Caco-2 (cell line): ENCODE measurements around the gene RNF41. TPM values are rescaled to one million over a fixed set of nuclear protein-coding genes. Genes with fewer than 3 reads are reported as not detected.

Experiments used
- BruUV-seq: library from RNA; stranded (reverse); fragments of 400-500 nt; replicated peaks from 2 replicates; lab custom pipeline; 2021; lab: Mats Ljungman, UMichigan
- CTCF ChIA-PET: fragments of 300-600 bp; sonication (Branson Sonifier 250); formaldehyde crosslinking; loops from one replicate; lab custom pipeline; 2022; ENCODE audit warnings: antibody characterized with exemption; lab: Charles Lee
- POLR2A ChIA-PET: fragments of 300-600 bp; sonication (Branson Sonifier 250); formaldehyde crosslinking; loops from one replicate; lab custom pipeline; 2022; ENCODE audit warnings: antibody characterized with exemption; lab: Charles Lee
- DNase-seq, 2 experiments: peaks; one replicate each; pipeline versions ENCODE4 v3.0.0 to v3.0.0-alpha.2; 2020 to 2022
- H3K27me3 ChIP-seq: replicated peaks from 2 replicates; pipeline ENCODE4 v1.6.0; 2011; ENCODE audit warnings: low read length; ENCODE audit not compliant: control insufficient read depth, insufficient read depth
- H3K36me3 ChIP-seq: 2 replicates; pipeline ENCODE4 v1.5.1; 2011; ENCODE audit warnings: low read length; ENCODE audit not compliant: control insufficient read depth, insufficient read depth
- H3K4me1 ChIP-seq: fragments of 250-450 bp; sonication (Bioruptor Pico); 2 replicates; pipeline ENCODE4 v1.5.1; 2020; ENCODE audit warnings: mild to moderate bottlenecking
- H3K4me3 ChIP-seq: 2 replicates; pipeline ENCODE4 v1.5.1; 2011; ENCODE audit warnings: low read depth, mild to moderate bottlenecking, control low read depth, low read length
- H3K9me3 ChIP-seq: fragments of 250-450 bp; sonication (Bioruptor Pico); 2 replicates; pipeline ENCODE4 v1.5.1; 2020; ENCODE audit warnings: mild to moderate bottlenecking, moderate library complexity
- H3K27ac Mint-ChIP-seq: one replicate; pipeline ENCODE4 v1.8.0; 2022; ENCODE audit warnings: mixed read lengths; ENCODE audit not compliant: unreplicated experiment
- H3K27me3 Mint-ChIP-seq: one replicate; pipeline ENCODE4 v1.8.0; 2022; ENCODE audit warnings: mixed read lengths; ENCODE audit not compliant: insufficient read depth, unreplicated experiment
- H3K36me3 Mint-ChIP-seq: one replicate; pipeline ENCODE4 v1.8.0; 2022; ENCODE audit warnings: mild to moderate bottlenecking, mixed read lengths; ENCODE audit not compliant: insufficient read depth, unreplicated experiment
- H3K4me1 Mint-ChIP-seq: one replicate; pipeline ENCODE4 v1.8.0; 2022; ENCODE audit warnings: low read depth, mixed read lengths; ENCODE audit not compliant: unreplicated experiment
- H3K4me3 Mint-ChIP-seq: one replicate; pipeline ENCODE4 v1.8.0; 2022; ENCODE audit warnings: mild to moderate bottlenecking, moderate library complexity, mixed read lengths; ENCODE audit not compliant: unreplicated experiment
- H3K9me3 Mint-ChIP-seq: one replicate; pipeline ENCODE4 v1.8.0; 2022; ENCODE audit warnings: mixed read lengths; ENCODE audit not compliant: unreplicated experiment
- CTCF ChIP-seq, 2 experiments: fragments of 200-600 bp in 1 of 2; IDR thresholded peaks; 1 replicate in 1 of 2; 2 replicates in 1 of 2; pipeline versions ENCODE4 v1.5.1 to v1.8.0; 2011 to 2022; ENCODE audit warnings: antibody characterized with exemption in 1 of 2, control low read depth in 1 of 2, inconsistent platforms in 1 of 2, low read depth in 1 of 2, low read length in 1 of 2, mild to moderate bottlenecking in 1 of 2, moderate library complexity in 1 of 2; ENCODE audit not compliant: insufficient read depth in 1 of 2, severe bottlenecking in 1 of 2, unreplicated experiment in 1 of 2
- intact Hi-C: fragments of 100-400 bp; cut with micrococcal nuclease; formaldehyde crosslinking; loops from one replicate; pipeline ENCODE4 v1.10.0; 2022; ENCODE audit not compliant: unreplicated experiment
- total RNA-seq: library from RNA; stranded (reverse); gene quantifications from 2 replicates; pipeline ENCODE4 v1.2.3, GENCODE V29; 2022

Gene RNF41
- total RNA-seq, 1 experiment from 2014 or later: 53.4 TPM

- BruUV-seq: no TSS peak
- ChIA-PET CTCF (no interaction called here), POLR2A (no interaction called here)
- peaks cover 18% of the 10 kb centered on the region for H3K4me1 ChIP-seq
- no peaks in the 10 kb centered on the region for H3K9me3 ChIP-seq
- no peak overlapping the region for H3K4me3 ChIP-seq
- no peaks in the 10 kb centered on the region for H3K9me3 Mint-ChIP-seq
- H3K27me3 Mint-ChIP-seq: no peaks in the 10 kb centered on the region
- no peaks in the 10 kb centered on the region for H3K27me3 ChIP-seq
- no peak for DNase-seq
- no peak for TF ChIP-seq CTCF (IDR thresholded peaks at IDR 0.05; ENCODE audit: insufficient read depth in 1 of 2, low read depth in 1 of 2, low read length in 1 of 2, severe bottlenecking in 1 of 2, unreplicated experiment in 1 of 2)
- peaks cover 5% of the 10 kb centered on the region for H3K36me3 ChIP-seq
- H3K27ac Mint-ChIP-seq: no peak overlapping the region
- intact Hi-C loops: loop anchor here (2.0 to 5.0 kb wide), 2 partner anchors 25 to 33 kb away; partner anchors contain the start of genes NABP2, RNF41 and SLC39A5
- peaks cover 50% of the 10 kb centered on the region for H3K36me3 Mint-ChIP-seq
- peaks cover 13% of the 10 kb centered on the region for H3K4me1 Mint-ChIP-seq
- H3K4me3 Mint-ChIP-seq: no peak overlapping the region
Measured at GRCh38 chr12:56255671-56256070, 33.9 kb upstream of the RNF41 start.

GRCh38 chr12:56253091-56253490, 31.4 kb upstream of the RNF41 start:
- CTCF ChIA-PET: interaction anchor here (0.6 kb wide), 1 partner anchor 15 kb away, joined by 3 read pairs; no protein-coding TSS in a partner anchor
- POLR2A ChIA-PET: no interaction called here
- BruUV-seq: no TSS peak
- no peaks in the 10 kb centered on the region for H3K27me3 ChIP-seq
- peaks cover 11% of the 10 kb centered on the region for H3K4me1 ChIP-seq
- Mint-ChIP-seq H3K27ac (no peak overlapping the region), H3K36me3 (peaks cover 68% of the 10 kb centered on the region), H3K9me3 (no peaks in the 10 kb centered on the region), H3K27me3 (no peaks in the 10 kb centered on the region), H3K4me3 (no peak overlapping the region), H3K4me1 (no peaks in the 10 kb centered on the region)
- TF ChIP-seq CTCF (IDR thresholded peaks at IDR 0.05; ENCODE audit: insufficient read depth in 1 of 2, low read depth in 1 of 2, low read length in 1 of 2, severe bottlenecking in 1 of 2, unreplicated experiment in 1 of 2): no peak
- H3K36me3 ChIP-seq: peaks cover 5% of the 10 kb centered on the region
- no peaks in the 10 kb centered on the region for H3K9me3 ChIP-seq
- no peak overlapping the region for H3K4me3 ChIP-seq
- intact Hi-C loops: no loop called here
- no peak for DNase-seq

- ChIA-PET POLR2A (no interaction called here), CTCF (interaction anchor here (0.6 to 1.0 kb wide), 2 partner anchors 15 to 30 kb away, joined by 3 to 4 read pairs; no protein-coding TSS in a partner anchor)
- Mint-ChIP-seq H3K9me3 (no peaks in the 10 kb centered on the region), H3K4me3 (no peak overlapping the region), H3K27ac (no peak overlapping the region), H3K27me3 (no peaks in the 10 kb centered on the region), H3K4me1 (no peaks in the 10 kb centered on the region), H3K36me3 (peaks cover 71% of the 10 kb centered on the region)
- no peaks in the 10 kb centered on the region for H3K27me3 ChIP-seq
- no TSS peak for BruUV-seq
- no peaks in the 10 kb centered on the region for H3K9me3 ChIP-seq
- H3K4me1 ChIP-seq: peaks cover 11% of the 10 kb centered on the region
- H3K36me3 ChIP-seq: peaks cover 5% of the 10 kb centered on the region
- intact Hi-C loops: no loop called here
- H3K4me3 ChIP-seq: no peak overlapping the region
- no peak for DNase-seq
- no peak for TF ChIP-seq CTCF (IDR thresholded peaks at IDR 0.05; ENCODE audit: insufficient read depth in 1 of 2, low read depth in 1 of 2, low read length in 1 of 2, severe bottlenecking in 1 of 2, unreplicated experiment in 1 of 2)
Measured at GRCh38 chr12:56252649-56253048, 30.9 kb upstream of the RNF41 start.
